Fibroblast of mammary gland (primary cell): ENCODE data around the gene HELQ.

Source experiments
- DNase-seq: peaks from one replicate; pipeline ENCODE4 v3.0.0-alpha.2; 2010; ENCODE audit warnings: low read depth
- H3K4me3 ChIP-seq: 2 replicates; pipeline ENCODE4 v1.5.1; 2011; ENCODE audit warnings: low read depth, mild to moderate bottlenecking, low read length, moderate library complexity; ENCODE audit not compliant: control insufficient read depth
- TF ChIP-seq, protein P1 (sequence below): conservative IDR thresholded peaks from 2 replicates; pipeline ENCODE4 v1.5.1; 2011; ENCODE audit warnings: low read depth, low read length, inconsistent platforms; ENCODE audit not compliant: control insufficient read depth, insufficient read depth

Gene HELQ

DNA sequence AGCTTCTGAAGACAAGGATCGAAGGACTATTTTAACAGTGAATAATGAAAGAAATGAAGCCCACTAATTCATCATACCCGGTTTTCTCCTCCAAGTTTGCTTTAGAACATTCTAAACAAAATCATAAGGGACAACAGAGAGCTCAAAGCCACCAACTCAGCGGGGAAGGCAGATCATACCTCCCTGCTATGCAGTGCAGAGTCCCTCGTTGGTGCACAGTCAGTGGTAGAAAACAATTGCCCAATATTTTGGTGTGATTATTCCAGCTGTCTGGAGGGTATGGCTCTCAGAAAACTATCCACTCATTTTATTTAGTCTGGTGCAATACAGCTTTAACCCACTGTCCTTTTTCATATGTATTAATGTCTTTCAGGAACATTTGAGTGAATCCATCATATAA is 61.7 kb downstream of the HELQ start:
- no peak for DNase-seq
- H3K4me3 ChIP-seq, result no peak overlapping the region
- TF ChIP-seq, protein P1, sequence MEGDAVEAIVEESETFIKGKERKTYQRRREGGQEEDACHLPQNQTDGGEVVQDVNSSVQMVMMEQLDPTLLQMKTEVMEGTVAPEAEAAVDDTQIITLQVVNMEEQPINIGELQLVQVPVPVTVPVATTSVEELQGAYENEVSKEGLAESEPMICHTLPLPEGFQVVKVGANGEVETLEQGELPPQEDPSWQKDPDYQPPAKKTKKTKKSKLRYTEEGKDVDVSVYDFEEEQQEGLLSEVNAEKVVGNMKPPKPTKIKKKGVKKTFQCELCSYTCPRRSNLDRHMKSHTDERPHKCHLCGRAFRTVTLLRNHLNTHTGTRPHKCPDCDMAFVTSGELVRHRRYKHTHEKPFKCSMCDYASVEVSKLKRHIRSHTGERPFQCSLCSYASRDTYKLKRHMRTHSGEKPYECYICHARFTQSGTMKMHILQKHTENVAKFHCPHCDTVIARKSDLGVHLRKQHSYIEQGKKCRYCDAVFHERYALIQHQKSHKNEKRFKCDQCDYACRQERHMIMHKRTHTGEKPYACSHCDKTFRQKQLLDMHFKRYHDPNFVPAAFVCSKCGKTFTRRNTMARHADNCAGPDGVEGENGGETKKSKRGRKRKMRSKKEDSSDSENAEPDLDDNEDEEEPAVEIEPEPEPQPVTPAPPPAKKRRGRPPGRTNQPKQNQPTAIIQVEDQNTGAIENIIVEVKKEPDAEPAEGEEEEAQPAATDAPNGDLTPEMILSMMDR, result no peak

DNA sequence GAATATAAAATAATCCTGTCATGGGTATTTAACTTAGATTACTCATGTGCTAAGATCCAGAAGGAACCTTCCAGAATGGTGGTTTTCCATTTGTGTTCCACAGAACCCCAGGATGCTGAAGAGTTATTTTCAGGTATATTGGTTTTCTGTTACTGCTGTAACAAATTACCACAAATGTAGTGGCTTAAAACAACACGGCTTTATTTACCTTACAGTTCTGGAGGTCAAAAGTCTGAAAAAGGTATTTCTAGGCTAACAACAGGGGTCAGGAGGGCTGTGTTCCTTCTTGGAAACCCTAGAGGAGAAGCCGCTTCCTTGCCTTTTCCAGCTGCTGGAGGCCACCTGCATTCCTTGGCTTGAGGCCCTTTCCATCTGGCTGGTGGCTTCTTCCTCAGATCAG is 63.1 kb downstream of the HELQ start:
- DNase-seq, result no peak
- H3K4me3 ChIP-seq, result no peak overlapping the region
- TF ChIP-seq, protein P1, result no peak

DNA sequence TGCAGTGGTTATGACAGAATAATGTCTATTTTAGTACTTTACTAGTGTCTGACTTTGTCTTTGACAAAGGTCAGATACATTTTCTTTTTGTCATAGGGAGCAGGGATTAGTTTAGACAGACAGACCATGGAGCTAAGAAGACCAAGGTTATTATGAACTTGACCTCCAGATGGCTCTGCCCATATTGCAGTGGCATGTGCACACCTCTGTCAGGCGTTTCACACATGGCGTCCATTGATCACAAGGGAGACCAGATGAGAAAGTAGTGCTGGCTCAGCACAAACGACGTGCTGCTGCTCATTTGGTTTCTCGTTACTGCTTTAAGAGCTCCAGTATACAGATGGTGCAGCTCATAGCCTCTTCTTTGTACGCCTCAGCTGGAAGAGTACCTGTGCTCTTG is 64.7 kb downstream of the HELQ start:
- no peak for DNase-seq
- H3K4me3 ChIP-seq, result no peak overlapping the region
- TF ChIP-seq, protein P1, result no peak

DNA sequence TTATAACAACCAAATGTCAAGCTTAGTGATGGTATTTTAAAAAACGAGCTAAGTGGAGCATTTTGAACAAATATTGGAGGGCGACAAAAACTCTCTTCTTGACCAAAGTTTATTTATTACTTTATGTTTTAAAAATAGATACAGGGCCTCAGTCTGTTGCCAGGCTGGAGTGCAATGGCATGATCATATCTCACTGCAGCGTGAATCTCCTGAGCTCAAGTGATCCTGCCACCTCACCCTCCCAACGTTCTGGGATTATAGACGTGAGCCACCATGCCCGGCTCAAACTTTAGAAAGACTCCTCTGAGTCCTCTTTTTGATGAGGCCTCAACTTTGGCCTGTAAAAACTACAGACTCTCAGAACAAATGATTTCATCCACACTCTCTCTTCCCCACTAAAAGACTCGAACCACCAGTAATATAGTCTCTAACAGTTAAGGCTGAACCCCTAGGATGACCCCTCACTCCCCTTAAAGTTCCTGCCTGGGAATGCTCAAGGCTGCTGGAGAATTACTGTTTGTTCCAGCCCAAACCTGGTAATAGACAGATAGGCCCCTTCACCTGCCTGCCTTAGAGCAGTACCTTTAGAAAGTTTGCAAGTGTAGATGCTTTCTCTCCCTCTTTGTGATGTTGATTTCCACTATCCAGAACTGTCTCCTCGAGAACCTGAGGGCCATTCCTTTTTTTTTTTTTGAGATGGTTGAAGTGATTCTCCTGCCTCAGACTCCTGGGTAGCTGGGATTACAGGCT is 65.7 kb downstream of the HELQ start:
- H3K4me3 ChIP-seq, result no peak overlapping the region
- no peak for DNase-seq
- TF ChIP-seq, protein P1, result no peak

DNA sequence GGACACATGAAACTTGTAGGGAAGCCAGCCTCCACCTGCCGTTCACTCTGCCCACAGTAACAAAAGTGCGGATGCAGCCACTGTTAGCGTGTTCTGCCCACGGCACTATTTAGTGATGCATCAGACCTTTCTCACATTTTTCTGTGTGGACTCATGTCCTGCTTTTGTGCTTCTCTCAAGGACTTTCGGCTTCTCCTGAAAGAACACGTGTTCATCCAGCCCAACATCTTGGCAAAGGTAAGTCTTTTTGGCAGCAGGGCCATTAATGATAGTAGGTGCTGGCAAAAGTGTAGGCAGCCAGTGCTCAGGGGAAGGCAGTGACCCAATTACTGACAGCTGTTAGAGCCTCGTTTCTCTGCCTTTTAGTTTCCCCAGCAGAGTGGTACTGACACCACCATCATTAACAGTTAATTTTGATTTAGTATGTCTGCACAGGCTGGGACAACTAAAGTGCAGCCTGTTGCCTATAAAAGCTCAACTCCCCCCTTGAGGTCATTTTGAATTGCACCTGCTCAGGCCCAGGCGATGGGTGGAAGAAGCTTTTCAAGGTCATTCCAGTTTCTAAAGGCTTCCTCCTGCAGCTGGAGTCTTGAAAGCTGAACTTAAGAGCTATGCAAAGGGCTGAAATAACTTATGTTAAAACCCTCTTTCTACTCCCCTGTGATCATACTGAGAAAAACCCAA is 66.4 kb downstream of the HELQ start:
- DNase-seq, result no peak
- TF ChIP-seq, protein P1, result no peak

DNA sequence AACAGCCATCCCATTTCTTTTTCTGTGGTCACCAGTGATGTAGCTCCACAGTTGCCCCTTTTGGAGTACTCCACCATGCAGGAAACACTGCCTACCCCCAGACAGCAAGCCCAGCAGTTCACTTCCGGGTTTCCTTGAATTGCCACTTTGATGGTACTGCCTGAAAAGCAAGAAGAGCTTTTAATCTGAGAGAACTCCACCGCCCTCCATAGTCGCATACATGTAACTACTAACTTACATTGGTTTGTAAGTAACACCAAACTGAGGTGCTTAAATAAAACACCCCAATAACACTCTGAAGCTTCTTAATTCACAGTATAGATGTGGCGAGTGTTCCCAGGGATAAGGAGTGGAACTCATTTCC is 67.3 kb downstream of the HELQ start:
- peak; percentile 14 for DNase-seq
- no peak overlapping the region for H3K4me3 ChIP-seq
- TF ChIP-seq, protein P1, result no peak

More for the DNA sequence above, 66.4 kb downstream of the HELQ start:
- no peak overlapping the region for H3K4me3 ChIP-seq
